GM12892 (cell line): ENCODE results near the gene PCSK7.

Experiments used
- DNase-seq: peaks from one replicate; pipeline ENCODE4 v3.0.0; 2011; ENCODE audit not compliant: insufficient read length
- FAIRE-seq: peaks from 2 replicates; lab custom pipeline; 2011; peaks lifted over from hg19 to GRCh38; lab: Jason Lieb, UNC
- POLR2A ChIP-seq: IDR thresholded peaks from 2 replicates; pipeline ENCODE4 v1.6.1; 2011; ENCODE audit warnings: low read depth, low read length, control low read depth
- POLR2AphosphoS5 ChIP-seq: IDR thresholded peaks from 2 replicates; pipeline ENCODE4 v1.6.1; 2011; ENCODE audit warnings: low read depth, low read length, control low read depth
- TAF1 ChIP-seq: IDR thresholded peaks from 2 replicates; pipeline ENCODE4 v1.6.1; 2011; ENCODE audit warnings: low read depth, mild to moderate bottlenecking, control low read depth, low read length, borderline replicate concordance

Gene PCSK7

DNA sequence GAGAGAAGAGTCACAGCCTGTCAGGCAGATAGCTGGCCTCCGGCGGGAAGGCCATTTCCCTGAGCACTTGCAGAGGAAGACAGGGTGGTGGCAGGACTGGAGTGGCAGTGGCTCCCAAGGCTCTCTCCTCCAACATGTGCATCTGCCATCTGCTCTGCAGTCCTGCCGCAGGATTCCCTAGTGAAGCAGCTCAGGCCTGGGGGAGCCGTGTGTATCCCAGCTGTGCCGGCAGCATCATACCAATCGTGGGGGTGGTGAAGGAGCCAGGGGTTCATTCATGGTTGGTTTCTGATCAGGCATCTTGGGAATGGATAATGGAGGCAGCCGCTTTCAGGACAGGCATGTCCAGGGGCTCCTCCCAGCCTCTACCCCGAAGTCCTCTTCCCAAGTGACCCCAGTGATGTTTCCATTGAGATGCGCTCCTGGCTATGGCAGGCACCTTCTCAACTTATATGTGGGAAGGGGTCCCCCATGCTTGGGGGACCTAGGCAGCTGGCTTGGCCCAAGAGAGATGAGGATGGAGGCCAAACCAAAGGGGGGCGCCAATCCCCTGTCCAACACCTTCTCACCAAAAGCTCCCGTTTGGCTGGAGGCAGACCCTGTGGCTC lies 26.6 kb downstream of the PCSK7 start:
- FAIRE-seq (peak; percentile 89), DNase-seq (no peak)
- TF ChIP-seq TAF1: no peak
- no peak for TF ChIP-seq POLR2A
- TF ChIP-seq POLR2AphosphoS5: no peak

- no peak; the same call in 1 of the 2 replicates for TF ChIP-seq POLR2A
- TF ChIP-seq TAF1: no peak
- TF ChIP-seq POLR2AphosphoS5: no peak
- FAIRE-seq (no peak), DNase-seq (no peak)
These were observed 27.4 kb downstream of the PCSK7 start for GRCh38 chr11:117204283-117205080.

GRCh38 chr11:117203069-117203407 lies 28.8 kb downstream of the PCSK7 start:
- TF ChIP-seq TAF1: no peak
- 0 out of 2 replicates have a peak, but pooled peaks have one; percentile 15 for TF ChIP-seq POLR2A
- FAIRE-seq: no peak
- DNase-seq: no peak

GRCh38 chr11:117202386-117203068 lies 29.3 kb downstream of the PCSK7 start:
- FAIRE-seq: no peak
- TF ChIP-seq POLR2AphosphoS5 (no peak), POLR2A (no peak), TAF1 (no peak)
- no peak for DNase-seq

DNA sequence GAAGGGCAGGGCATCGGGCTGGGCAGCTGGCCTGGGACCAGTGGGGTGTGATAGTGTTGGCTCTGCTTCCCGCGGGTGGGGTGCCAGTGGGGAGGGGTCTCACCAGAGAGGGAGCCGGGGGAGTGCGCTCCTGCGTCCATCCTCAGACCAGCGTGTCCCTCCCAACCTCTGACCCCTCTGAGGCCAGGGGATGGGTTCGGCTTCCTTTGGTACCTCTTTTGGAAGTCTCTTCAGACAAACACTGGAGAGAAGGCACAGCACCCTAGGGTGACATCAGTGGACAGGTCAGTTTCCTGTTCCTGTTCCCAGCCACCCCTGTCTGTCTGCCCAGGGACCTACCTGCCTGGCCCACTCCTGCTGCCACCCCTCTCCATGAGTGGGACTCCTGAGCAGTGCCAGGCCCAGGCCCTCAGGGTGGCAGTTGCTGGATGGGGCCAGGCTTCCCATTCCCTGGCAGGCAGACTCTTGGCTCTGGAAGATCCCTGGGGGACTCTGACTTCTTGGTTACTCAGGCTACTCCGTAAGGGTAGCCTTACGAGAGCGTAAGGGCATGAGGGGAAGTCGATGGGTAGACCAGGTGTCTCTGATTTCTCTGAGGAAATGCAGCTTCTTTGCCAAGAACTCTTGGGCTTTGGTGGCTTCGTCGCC lies 30.1 kb downstream of the PCSK7 start:
- TF ChIP-seq POLR2AphosphoS5: no peak
- TF ChIP-seq POLR2A: no peak
- TF ChIP-seq TAF1: no peak
- FAIRE-seq: no peak
- no peak for DNase-seq

DNA sequence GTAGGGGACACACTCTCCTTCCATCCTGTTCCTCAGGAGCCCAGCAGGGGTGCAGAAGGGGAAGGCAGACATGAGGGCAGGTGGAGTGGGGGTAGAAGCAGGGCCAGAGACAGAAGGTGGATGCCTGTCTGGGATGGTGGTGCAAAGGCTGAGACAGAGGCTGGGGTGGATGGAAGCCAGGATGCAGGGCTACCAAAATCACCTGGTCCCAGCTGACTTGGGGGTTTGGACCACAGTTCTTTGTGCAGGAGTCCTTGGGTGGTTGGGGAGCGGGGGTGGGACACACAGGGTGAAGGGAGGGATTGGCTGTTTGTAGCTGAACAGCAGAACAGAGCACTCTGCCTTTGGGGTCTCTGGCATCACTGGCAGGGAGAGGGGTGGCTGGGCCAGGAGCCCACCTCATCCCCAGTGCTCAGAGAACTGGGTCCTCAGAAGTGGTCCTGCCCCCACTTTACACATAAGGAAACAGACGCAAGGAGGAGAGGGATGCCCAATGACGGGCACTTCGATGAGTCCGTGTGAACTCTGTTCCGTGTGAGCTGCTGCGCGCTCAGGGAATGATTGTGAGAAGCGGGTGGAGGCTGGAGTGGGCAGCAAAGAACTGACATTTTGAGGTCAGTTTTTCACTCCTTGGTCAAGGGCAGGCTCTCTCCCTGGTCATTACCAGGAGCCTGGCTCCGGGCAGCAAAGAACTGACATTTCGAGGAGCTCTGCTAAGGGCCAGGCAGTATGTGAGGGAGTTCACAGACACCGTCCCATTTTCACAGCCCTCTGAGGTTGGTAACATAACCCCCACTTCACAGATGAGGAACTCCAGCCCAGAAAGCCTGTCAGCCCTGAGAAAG lies 30.8 kb downstream of the PCSK7 start:
- DNase-seq: no peak
- TF ChIP-seq POLR2A (no peak), POLR2AphosphoS5 (no peak), TAF1 (no peak)
- FAIRE-seq: no peak

GRCh38 chr11:117199916-117200812 lies 31.7 kb downstream of the PCSK7 start:
- TF ChIP-seq POLR2AphosphoS5 (no peak), TAF1 (no peak), POLR2A (no peak)
- DNase-seq (no peak), FAIRE-seq (no peak)

DNA sequence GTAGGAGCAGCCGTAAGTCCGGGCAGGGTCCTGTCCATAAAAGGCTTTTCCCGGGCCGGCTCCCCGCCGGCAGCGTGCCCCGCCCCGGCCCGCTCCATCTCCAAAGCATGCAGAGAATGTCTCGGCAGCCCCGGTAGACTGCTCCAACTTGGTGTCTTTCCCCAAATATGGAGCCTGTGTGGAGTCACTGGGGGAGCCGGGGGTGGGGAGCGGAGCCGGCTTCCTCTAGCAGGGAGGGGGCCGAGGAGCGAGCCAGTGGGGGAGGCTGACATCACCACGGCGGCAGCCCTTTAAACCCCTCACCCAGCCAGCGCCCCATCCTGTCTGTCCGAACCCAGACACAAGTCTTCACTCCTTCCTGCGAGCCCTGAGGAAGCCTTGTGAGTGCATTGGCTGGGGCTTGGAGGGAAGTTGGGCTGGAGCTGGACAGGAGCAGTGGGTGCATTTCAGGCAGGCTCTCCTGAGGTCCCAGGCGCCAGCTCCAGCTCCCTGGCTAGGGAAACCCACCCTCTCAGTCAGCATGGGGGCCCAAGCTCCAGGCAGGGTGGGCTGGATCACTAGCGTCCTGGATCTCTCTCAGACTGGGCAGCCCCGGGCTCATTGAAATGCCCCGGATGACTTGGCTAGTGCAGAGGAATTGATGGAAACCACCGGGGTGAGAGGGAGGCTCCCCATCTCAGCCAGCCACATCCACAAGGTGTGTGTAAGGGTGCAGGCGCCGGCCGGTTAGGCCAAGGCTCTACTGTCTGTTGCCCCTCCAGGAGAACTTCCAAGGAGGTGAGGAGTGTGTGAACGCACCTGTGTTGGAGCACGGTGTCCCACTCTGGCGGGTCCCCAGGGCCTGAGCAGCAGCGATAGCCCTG lies 32.6 kb downstream of the PCSK7 start, which contains the start of gene TAGLN:
TSS of gene TAGLN (plus strand) at position 318 of the 863 bp plus-strand sequence. CDS start 3,644 bp downstream, outside the sequence.
- DNase-seq (no peak), FAIRE-seq (no peak)
- TF ChIP-seq POLR2AphosphoS5 (no peak), TAF1 (no peak), POLR2A (no peak)

- no peak for FAIRE-seq
- TF ChIP-seq TAF1 (no peak), POLR2AphosphoS5 (no peak), POLR2A (no peak)
- DNase-seq: no peak
These were observed 33.3 kb downstream of the PCSK7 start for GRCh38 chr11:117198613-117199012.
